ENCODE results near the gene STAT5B.
"Not testable (repeated sequence)": the region's sequence is repeated elsewhere in the genome, so short reads cannot be mapped to it uniquely, and the experiment has no call there.

Gene STAT5B

DNA sequence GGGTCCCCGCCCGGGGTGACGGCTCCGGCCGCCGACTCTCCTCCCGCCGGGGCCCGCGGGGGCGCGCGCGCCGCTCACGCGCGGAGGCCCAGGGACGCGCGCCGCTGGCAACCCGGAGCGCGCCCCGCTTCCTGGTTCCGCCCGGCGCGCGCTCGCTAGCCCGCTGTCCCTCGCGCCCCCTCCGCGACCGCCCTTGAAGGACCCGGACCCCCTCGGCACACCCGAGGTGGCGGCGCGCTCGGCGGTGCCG is at the start of gene STAT5B:
Gene STAT5B, minus strand, starts transcription at position 33 of the 250 bp plus-strand sequence. CDS start 44,264 bp downstream, outside the sequence.
- DNase-seq (ENCODE audit: low spot score): peak; percentile 83

- no peak for DNase-seq (ENCODE audit: low spot score)
Observed at GRCh38 chr17:42325026-42325425, 48.8 kb upstream of the STAT5B start.

GRCh38 chr17:42323268-42323773 is 47.1 kb upstream of the STAT5B start:
- DNase-seq (ENCODE audit: low spot score): no peak

DNA sequence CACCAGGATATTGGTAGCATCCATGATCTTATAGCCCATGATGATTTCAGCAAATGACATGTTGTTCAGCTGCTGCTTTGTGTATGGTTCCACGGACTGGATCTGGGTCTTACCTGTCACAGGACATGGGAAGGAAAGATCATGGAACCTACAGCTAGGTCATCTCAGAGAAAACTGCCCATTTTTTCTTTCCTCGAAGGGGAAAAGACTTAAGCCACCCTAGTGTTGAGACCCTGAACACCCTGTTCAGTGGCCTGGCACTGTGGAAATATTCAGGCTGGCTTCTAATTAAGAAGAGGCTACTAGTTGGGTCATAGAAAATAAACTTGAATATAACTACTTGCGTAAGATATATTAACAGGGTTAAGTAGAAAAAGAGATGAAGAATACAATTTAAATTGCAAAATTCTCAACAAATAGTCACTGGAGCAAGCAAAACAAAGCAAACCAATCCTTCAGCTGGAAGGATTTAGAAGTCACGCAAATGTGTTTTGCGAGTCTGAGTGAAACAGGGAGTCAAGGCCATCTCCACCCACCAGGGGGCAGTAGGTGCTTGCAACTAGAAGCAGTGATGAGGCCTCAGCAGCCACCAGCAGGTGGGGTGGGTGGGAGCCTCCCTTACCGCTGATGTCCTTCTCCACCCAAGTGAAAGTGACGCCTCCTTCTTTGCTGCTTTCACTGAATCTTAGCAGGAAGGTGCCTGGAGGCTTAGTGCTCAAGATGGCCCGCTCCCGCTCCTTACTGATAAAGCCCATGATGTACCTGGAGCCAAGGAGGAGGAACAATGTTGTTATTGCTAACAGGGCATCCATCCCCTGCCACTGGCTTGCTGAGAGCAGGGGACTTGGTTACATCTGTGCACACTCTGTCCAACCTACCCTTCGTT is 46.4 kb upstream of the STAT5B start:
- peak; percentile 83 for DNase-seq (ENCODE audit: low spot score)

GRCh38 chr17:42321555-42321954 is 45.4 kb upstream of the STAT5B start:
- no peak for DNase-seq (ENCODE audit: low spot score)

DNA sequence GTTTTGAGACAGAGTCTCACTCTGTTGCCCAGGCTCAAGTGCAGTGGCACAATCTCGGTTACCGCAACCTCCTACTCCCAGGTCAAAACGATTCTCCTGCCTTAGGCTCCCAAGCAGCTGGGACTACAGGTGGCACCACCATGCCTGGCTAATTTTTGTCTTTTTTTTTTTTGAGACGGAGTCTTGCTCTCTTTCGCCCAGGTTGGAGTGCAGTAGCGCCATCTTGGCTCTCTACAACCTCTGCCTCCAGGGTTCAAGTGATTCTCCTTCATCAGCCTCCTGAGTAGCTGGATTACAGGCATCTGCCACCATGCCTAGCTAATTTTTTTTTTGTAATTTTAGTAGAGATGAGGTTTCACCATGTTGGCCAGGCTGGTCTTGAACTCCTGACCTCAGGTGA is 41.8 kb upstream of the STAT5B start:
- not testable (repeated sequence) for DNase-seq (ENCODE audit: low spot score)

GRCh38 chr17:42317266-42317845 is 41.2 kb upstream of the STAT5B start:
- DNase-seq (ENCODE audit: low spot score): no peak

DNA sequence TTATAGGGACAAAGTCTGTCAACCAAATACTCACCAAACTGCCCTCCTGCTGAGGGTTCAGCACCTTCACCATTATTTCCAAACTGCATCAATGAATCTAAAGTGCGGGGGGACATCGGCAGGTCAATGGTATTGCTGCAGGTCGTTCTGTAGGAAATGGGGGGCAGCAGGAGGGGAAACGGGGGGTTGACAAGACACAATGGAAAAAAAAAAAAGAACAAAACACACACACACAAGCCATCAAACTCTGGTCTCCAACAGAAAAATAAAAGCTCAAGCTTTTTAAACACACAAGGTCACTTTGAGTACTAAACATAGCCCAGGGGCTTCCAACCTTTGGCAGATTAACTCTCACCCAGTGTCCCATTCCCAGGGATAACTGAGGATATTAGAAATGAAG is 40.6 kb upstream of the STAT5B start:
- DNase-seq (ENCODE audit: low spot score): no peak

- DNase-seq (ENCODE audit: low spot score): no peak
Observed at GRCh38 chr17:42315402-42316156, 39.4 kb upstream of the STAT5B start.

- DNase-seq (ENCODE audit: low spot score): no peak
Observed at GRCh38 chr17:42313773-42314566, 37.8 kb upstream of the STAT5B start.

GRCh38 chr17:42313389-42313772 is 37.2 kb upstream of the STAT5B start:
- DNase-seq (ENCODE audit: low spot score): no peak

- peak; percentile 74 for DNase-seq (ENCODE audit: low spot score)
Observed at GRCh38 chr17:42312285-42313130, 36.3 kb upstream of the STAT5B start.

DNA sequence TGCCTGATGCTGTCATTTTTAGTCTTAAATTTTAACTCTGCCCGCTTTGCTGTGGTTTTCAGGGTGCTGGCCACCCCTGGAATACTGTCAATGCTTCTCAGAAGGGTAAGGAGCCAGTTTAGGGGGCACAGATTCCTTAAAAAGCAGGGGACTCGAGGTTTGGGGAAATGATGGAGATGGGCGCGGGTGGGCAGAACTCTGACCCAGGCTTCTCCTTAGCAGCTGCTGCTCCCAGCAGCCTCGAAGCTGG is 35.8 kb upstream of the STAT5B start:
- DNase-seq (ENCODE audit: low spot score): no peak

- DNase-seq (ENCODE audit: low spot score): peak; percentile 91
Observed at GRCh38 chr17:42311240-42312034, 35.2 kb upstream of the STAT5B start.

DNA sequence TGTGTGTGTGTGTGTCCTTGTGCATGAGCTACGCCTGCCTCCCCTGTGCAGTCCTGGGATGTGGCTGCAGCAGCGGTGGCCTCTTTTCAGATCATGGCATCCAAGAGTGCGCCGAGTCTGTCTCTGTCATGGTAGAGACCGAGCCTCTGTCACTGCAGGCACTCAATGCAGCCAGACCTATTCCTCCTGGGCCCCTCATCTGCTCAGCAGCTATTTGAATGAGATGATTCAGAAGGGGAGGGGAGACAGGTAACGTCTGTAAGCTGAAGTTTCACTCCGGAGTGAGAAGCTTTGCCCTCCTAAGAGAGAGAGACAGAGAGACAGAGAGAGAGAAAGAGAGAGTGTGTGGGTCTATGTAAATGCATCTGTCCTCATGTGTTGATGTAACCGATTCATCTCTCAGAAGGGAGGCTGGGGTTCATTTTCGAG is 34.6 kb upstream of the STAT5B start:
- no peak for DNase-seq (ENCODE audit: low spot score)

DNA sequence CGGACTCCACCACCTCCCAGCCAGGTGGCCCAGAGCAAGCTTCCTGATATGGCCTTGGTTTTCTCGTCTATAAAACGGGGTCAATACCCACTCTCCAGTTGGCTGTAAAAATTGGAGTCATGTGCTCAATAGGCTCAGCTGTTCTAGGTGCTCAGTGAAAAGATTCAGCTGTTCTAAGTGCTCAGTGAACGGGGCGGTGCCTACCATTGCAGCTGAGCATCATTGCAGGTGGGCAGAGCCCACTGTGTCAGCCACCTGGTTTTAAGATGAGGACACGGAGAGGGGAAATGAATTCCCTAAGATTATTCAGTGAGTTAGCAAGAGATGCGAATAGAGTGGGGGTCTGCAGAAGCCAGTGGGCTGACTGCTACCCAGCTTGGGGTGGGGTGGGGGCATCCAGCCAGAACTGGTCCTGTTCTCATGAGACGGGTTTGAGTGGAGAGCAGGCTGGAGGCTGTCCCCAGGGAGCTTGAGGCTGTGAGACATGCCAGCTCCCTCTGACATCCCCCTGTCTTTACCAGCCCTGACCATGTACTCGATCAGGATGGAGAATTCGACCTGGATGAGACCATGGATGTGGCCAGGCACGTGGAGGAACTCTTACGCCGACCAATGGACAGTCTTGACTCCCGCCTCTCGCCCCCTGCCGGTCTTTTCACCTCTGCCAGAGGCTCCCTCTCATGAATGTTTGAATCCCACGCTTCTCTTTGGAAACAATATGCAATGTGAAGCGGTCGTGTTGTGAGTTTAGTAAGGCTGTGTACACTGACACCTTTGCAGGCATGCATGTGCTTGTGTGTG is 34.0 kb upstream of the STAT5B start:
- no peak for DNase-seq (ENCODE audit: low spot score)

GRCh38 chr17:42309142-42309541 is 33.0 kb upstream of the STAT5B start:
- DNase-seq (ENCODE audit: low spot score): no peak

DNA sequence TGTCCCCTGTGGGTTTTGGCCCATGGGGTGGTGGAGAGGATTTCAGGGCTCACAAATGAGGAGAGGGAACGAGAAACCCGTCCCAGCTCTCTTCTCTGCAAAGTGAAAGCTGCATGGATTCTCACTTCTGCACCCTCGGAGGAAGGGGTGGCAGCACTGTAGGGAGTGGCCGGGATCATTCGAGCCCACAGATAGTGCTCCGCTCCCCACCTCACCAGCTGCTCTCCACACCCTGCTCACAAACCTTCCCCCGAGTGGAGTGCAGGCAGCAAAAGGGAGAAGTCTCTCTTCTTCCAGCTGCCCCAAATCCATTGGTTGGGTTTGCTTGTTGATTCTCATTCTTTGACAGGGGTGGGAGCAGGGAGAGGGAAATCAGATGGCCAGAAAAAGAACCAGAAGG is 32.3 kb upstream of the STAT5B start:
- no peak for DNase-seq (ENCODE audit: low spot score)

DNA sequence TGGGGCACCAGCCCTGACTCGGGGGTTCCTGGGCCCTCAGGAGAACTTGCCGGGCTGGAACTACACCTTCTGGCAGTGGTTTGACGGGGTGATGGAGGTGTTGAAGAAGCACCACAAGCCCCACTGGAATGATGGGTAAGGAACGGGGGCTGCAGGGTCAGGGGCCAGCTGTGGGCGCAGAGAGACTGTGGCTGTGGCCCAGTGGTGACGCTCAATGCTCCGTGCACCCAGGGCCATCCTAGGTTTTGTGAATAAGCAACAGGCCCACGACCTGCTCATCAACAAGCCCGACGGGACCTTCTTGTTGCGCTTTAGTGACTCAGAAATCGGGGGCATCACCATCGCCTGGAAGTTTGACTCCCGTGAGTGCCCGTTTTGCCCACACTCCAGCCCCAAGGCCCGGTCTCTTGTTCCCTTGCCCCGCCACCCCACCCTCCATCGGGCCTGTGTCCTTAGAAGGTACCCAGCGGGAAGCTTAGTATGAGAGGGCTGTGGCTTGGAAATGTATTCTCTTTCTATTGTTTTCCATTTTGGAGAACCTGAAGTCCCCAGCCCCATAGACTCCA is 31.3 kb upstream of the STAT5B start:
- DNase-seq (ENCODE audit: low spot score): no peak

DNA sequence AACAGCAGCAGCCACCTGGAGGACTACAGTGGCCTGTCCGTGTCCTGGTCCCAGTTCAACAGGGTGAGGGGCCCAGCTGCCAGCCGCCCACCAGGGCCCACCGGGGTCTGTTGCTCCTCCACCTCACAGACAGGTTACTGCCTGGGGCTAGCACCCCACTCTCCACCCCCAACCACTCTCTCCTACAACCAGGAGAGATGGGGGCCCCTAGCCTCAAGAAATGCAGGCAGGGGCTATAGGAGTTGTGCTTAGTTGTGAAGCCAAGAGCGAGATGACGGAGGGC is 30.1 kb upstream of the STAT5B start:
- DNase-seq (ENCODE audit: low spot score): no peak
